GM23248 (cell line): ENCODE results near the gene TSPYL6.

Experiments
- EZH2 ChIP-seq: fragments of 200-600 bp; sonication (generic); IDR thresholded peaks from 2 replicates; pipeline ENCODE4 v1.6.1; 2018; ENCODE audit warnings: antibody characterized with exemption, mild to moderate bottlenecking; ENCODE audit not compliant: insufficient read depth, poor library complexity, severe bottlenecking
- EZH2phosphoT487 ChIP-seq: fragments of 200-600 bp; sonication (generic); IDR thresholded peaks from 2 replicates; pipeline ENCODE4 v1.6.1; 2018; ENCODE audit warnings: antibody characterized with exemption, moderate library complexity, mild to moderate bottlenecking, low read depth; ENCODE audit not compliant: insufficient read depth

DNA sequence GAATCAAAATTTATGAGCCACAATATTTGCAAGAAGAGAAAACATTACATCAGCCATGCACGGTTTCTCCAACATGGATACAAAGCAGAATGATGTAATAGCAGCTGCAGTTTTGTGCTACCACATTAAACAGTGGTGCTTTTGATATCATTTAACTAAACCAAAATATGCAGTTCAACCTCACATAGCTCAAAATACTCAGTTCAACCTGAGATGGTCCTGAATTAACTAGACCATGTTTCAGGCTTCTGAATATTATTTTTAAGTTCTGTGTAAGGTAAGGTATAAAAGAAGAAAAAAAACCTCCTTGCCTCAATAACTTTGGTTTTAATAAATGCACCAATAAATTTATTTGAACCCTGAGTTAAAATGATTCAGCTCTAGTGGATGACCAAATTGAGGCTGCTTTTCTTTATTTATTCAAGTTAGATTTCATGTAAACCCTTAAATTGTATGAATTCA, 18.8 kb upstream of the TSPYL6 start:
- TF ChIP-seq EZH2 (no peak), EZH2phosphoT487 (no peak)
